OCI-LY7 (cell line): ENCODE data around the gene HOXB5.

Source experiments
- CTCF ChIP-seq: fragments of 200-600 bp; sonication (generic); conservative IDR thresholded peaks from 2 replicates; pipeline ENCODE4 v1.5.1; 2014; ENCODE audit warnings: mild to moderate bottlenecking, antibody characterized with exemption, low read length, moderate library complexity, mixed read lengths
- EZH2phosphoT487 ChIP-seq: fragments of 200-600 bp; sonication (generic); IDR thresholded peaks from 2 replicates; pipeline ENCODE4 v1.6.1; 2018; ENCODE audit warnings: low read depth, borderline replicate concordance, mild to moderate bottlenecking, mixed run types, antibody characterized with exemption, low read length, moderate library complexity, mixed read lengths

DNA sequence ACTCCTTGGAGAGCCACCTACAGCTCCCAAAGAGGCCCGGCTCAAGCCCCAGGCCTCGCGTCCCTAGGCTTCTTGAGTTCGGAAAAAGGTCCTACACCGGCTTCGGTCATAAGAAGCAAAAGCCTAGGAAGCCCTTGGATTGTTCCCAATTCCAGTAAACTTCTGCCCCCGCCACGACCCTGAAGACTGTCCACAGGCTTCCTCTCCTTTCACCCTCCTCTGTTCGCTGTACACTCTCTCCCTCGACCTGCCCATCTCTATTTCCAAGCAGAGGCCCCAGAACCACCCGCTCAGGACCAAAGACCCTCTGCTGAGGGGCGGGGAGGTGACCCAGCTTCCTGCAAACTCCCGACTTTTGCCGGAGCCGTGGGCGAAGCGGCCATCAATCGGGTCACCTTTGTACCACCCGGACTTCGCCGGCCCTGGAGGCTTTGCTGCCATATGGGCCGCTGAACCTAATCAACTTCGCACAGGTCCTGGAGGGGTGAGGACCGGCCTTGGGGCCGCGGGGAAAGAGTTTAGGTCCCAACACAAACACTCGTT, 51.4 kb downstream of the HOXB5 start:
- TF ChIP-seq EZH2phosphoT487, result no peak
- no peak for TF ChIP-seq CTCF
